Left cardiac atrium (tissue), 4 donors: ENCODE results near the gene PLAAT5. TPM values are rescaled to one million over a fixed set of nuclear protein-coding genes. Genes with fewer than 3 reads are reported as not detected.
"Not testable (repeated sequence)": the region's sequence is repeated elsewhere in the genome, so short reads cannot be mapped to it uniquely, and the experiment has no call there.

Source experiments
- ATAC-seq, 2 donors: fragments of 200-7000 bp; cut with Tn5 transposase; one replicate each; pipeline ENCODE4 v1.9.1; 2020; ENCODE audit warnings: mild to moderate bottlenecking in 2 of 2, moderate library complexity in 2 of 2
- DNase-seq: peaks from one replicate; pipeline ENCODE4 v3.0.0-alpha.2; 2020
- intact Hi-C, 2 donors: fragments of 100-400 bp; cut with DNase I; formaldehyde crosslinking; loops; one replicate each; pipeline versions ENCODE4 v1.14.1 to v1.15.1; 2022 to 2023
- long read RNA-seq: library from polyadenylated mRNA; unstranded; transcript quantifications from one replicate; pipeline ENCODE4 v2.0.0, GENCODE V29; 2021
- total RNA-seq, 2 donors: library from RNA; stranded (reverse); fragmentation: NEBNext Ultra II Directional; extraction: Animal tissue kit (Norgen Biotek cat#: 25700); gene quantifications; one replicate each; pipeline ENCODE4 v1.2.1, GENCODE V29; 2021
- donor health status: DM: no; HTN: yes; CAD: no.
- donor health status: DM: no; HTN: yes; CAD: no; lungs with severe emphysema.
- donor health status: DM: yes; HTN: yes; CAD: no.
- donor health status: Dilated cardiomyopathy.

PLAAT5 gene
- total RNA-seq, result 10 to 100 TPM in 1 of 2 donors, 1 to 10 TPM in 1; 9.3 to 15.8 TPM
- long read RNA-seq, partial matches to known transcripts, result 0 of 7 reads
- long read RNA-seq, other reads (novel, unspliced or antisense), result 3 of 7 reads

- intact Hi-C loops, result loop anchor here in 1 of 2 donors (5.0 kb wide), 1 partner anchor 137 kb away; no protein-coding TSS in a partner anchor
- peak; percentile 63 for DNase-seq
- ATAC-seq, result peak; percentile 86 to 94
Observed at GRCh38 chr11:63490551-63491239, at the start of gene PLAAT5. TSS of gene PLAAT5 (minus strand) at chr11:63491167. CDS start at chr11:63491034, 133 bp downstream.

DNA sequence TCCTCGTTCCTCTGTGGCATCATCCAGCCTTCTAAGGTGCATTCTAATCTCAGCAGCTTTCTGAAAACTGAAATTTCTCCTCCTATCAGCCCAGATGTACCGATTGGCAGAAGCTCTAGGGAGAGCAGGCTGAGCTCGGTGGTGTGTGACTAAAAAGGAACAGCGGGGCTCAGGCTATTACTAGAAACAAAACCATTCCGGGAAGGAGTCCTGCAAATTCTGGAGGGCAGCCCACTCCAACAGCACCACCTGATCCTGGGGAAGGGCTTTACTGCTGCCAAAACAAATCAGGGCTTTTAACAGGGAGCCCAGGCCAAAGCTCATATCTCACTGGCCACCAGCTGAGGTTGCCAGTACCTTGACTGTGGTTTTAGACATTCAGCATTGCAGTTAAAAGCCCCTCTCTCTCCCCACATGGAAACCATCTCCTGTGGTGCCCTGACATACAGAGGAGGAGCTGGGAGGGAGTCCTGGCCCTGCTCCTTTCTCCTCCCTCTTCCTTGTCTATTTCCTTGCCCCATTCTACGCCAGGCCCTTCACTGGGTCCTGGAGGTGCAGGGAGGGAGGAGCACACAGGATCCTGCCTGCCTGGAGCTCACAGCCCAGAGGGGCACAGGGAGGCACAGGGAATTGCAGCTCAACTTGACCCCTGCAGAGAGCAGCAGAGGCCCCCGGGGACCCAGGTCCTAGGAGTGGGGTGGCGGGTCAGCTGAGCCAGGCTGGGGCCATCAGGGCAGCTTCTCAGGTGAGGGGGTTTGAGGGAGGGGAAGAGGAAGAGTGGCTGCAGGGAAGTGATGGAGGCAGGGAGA lies 46.5 kb upstream of the PLAAT5 start:
- ATAC-seq, result peak; percentile 87
- intact Hi-C loops, result no loop called here
- peak; percentile 81 for DNase-seq

GRCh38 chr11:63536669-63537292 lies 45.8 kb upstream of the PLAAT5 start, which contains the start of gene PLAAT4:
TSS of gene PLAAT4 (plus strand) at chr11:63536808. CDS start at chr11:63536869, 61 bp downstream.
- intact Hi-C loops, result no loop called here
- ATAC-seq (peak; percentile 54 to 74), DNase-seq (peak; percentile 40)

- intact Hi-C loops, result no loop called here
- DNase-seq, result no peak
- ATAC-seq, result no peak
Observed at GRCh38 chr11:63535734-63536133, 44.8 kb upstream of the PLAAT5 start.

DNA sequence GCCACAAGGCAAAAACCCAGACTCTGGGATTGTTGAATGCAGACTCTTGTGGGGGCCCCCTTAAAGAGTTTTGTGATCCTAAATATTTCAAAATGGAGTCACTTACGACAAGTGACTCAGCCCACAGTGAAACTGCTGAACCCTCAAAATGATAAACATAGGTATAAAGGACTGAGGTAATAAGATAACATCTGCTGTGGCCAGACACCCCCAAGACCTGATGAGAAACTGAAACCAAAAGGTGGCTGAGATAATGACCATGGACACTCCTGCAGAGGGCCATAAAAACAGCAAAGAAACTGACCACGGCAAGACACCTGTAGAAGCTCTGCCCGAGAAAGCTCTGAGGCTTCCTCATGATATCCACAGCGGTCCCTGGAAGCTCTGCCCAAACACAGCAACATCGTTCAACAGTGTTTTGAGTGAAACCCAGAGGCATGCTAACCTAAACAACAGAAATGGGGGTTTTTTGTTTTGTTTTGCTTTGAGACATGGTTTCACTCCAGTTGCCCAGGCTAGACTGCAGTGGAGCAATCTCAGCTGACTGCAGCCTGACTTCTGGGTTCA lies 44.0 kb upstream of the PLAAT5 start:
- no peak for ATAC-seq
- intact Hi-C loops, result no loop called here
- no peak for DNase-seq

DNA sequence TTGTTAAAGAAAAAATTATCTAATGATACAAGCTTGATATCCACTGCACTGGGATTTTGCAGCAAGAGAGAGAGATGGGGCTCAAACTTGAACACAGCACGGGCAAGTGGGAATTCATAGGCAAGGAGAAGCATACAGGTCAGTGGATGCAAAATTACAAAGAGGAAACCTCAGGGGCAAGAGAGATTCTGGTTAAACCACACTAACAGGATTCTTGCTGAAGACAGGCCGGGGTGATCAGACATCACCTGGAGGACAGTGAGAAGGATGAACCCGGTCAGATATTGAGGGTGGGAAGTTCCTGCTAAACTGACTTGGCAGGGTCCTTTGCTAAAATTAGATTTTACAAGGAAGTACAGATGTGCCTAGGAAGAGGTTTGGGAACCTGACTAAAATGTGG lies 43.1 kb upstream of the PLAAT5 start:
- ATAC-seq (no peak), DNase-seq (no peak)
- intact Hi-C loops, result no loop called here

DNA sequence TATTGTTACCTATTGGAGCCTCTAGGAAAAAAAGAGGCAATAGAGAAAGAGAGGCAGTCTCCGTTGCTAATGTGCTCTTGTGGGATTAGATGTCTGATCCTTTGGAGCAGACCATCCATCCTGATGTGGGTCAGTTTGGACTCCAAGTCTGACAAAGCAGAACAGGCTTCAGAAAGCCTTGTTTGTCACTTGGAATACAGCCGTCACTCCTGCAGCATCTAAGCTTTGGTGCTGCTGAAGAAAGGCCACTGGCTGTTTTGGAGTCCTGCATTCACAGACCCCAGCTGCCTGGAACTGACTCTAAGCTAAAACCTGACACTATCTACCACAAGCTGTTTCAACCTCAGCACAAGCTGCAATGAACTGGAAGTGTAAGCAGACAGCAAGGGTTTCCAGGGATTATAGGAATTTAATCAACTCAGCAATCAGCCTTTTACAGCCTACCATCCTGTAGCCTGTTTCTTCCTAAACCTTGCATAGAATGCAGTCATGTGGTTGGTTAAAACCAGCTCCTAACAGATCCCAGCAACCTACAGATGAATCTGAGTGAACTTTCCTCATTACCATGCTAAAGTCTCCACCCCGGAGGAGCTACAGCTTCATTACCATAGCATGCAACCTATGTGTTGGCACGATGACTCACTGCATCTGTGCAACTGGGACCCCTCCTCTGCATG lies 42.0 kb upstream of the PLAAT5 start:
- DNase-seq, result no peak
- intact Hi-C loops, result no loop called here
- no peak for ATAC-seq

- intact Hi-C loops, result no loop called here
- ATAC-seq (no peak), DNase-seq (no peak)
Observed at GRCh38 chr11:63532117-63532516, 41.1 kb upstream of the PLAAT5 start.

- ATAC-seq, result peak; percentile 80 to 86
- intact Hi-C loops, DNase-seq: not testable (repeated sequence)
Observed at GRCh38 chr11:63531074-63531792, 40.3 kb upstream of the PLAAT5 start.

GRCh38 chr11:63530021-63530420 lies 39.1 kb upstream of the PLAAT5 start:
- intact Hi-C loops, result no loop called here
- ATAC-seq, result no peak
- DNase-seq, result no peak

- ATAC-seq, intact Hi-C loops, DNase-seq: not testable (repeated sequence)
Observed at GRCh38 chr11:63529373-63529772, 38.4 kb upstream of the PLAAT5 start.

- intact Hi-C loops, DNase-seq, ATAC-seq: not testable (repeated sequence)
Observed at GRCh38 chr11:63528729-63529278, 37.8 kb upstream of the PLAAT5 start.

DNA sequence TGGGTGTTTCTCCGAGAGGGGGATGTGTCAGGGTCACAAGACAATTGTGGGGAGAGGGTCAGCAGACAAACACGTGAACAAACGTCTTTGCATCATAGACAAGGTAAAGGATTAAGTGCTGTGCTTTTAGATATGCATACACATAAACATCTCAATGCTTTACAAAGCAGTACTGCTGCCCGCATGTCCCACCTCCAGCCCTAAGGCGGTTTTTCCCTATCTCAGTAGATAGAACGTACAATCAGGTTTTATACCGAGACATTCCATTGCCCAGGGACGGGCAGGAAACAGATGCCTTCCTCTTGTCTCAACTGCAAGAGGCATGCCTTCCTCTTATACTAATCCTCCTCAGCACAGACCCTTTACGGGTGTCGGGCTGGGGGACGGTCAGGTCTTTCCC lies 37.2 kb upstream of the PLAAT5 start:
- DNase-seq, ATAC-seq, intact Hi-C loops: not testable (repeated sequence)

- ATAC-seq, result no peak
- no peak for DNase-seq
- intact Hi-C loops, result no loop called here
Observed at GRCh38 chr11:63527667-63528066, 36.7 kb upstream of the PLAAT5 start.

- ATAC-seq, result no peak
- intact Hi-C loops, result no loop called here
- DNase-seq, result no peak
Observed at GRCh38 chr11:63523151-63523550, 32.2 kb upstream of the PLAAT5 start.

GRCh38 chr11:63521896-63522295 lies 30.9 kb upstream of the PLAAT5 start:
- intact Hi-C loops, result no loop called here
- DNase-seq (no peak), ATAC-seq (no peak)

DNA sequence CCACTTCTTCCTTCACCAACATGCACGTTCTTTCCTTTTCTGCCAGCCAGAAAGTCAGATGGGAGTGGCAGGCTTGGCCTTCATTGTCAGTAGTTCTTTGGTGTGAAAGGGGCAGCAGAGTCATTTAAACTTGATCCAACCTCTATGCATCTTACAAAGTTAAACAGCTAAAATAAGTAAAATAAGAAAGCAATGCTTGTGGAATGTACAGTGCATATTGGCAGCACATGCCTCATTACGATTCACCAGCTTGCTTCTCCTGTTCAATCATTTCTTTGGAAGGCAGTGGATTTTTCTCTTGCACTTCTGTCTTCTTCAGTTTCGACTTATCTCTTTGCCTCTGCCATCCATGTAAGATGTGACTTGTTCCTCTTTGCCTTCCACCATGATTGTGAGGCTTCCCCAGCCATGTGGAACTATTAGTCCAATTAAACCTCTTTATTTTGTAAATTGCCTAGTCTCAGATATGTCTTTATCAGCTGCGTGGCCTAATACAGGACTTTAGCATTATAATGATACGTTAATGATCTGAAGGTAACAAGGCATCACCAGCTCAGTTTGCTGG lies 29.7 kb upstream of the PLAAT5 start:
- no peak for ATAC-seq
- intact Hi-C loops, result no loop called here
- no peak for DNase-seq

DNA sequence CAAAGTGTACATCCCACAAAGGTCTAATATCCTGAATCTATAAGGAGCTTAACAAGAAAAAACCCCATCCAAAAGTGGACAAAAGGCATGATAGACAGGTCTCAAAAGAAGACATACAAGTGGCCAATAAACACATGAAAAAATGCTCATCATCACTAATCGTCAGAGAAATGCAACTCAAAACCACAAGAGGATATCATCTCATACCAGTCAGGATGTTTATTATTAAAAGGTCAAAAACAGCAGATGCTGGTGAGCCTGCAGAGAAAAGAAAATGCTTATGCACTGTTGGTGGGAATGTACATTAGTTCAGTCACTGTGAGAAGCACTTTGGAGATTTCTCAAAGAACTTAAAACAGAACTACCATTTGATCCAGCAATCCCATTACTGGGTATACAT lies 27.6 kb upstream of the PLAAT5 start:
- intact Hi-C loops, result no loop called here
- DNase-seq (no peak), ATAC-seq (no peak)
